Activated B cell treated with CpG ODN at 0.5 μM for 24 hours (primary cell): ENCODE data around the gene GABRB2. TPM values are rescaled to one million over a fixed set of nuclear protein-coding genes. Genes with fewer than 3 reads are reported as not detected.
"Not testable (repeated sequence)": the region's sequence is repeated elsewhere in the genome, so short reads cannot be mapped to it uniquely, and the experiment has no call there.

Experiments
- ATAC-seq: fragments of 200-7000 bp; cut with Tn5 transposase; one replicate; pipeline ENCODE4 v1.10.0; 2021; ENCODE audit warnings: low read depth, mild to moderate bottlenecking, moderate library complexity
- CTCF ChIA-PET: fragments of 350-600 bp; sonication (Branson Sonifier 250); formaldehyde crosslinking; loops from one replicate; lab custom pipeline; 2021; ENCODE audit warnings: antibody characterized with exemption; lab: Charles Lee
- POLR2A ChIA-PET: fragments of 350-600 bp; sonication (Branson Sonifier 250); formaldehyde crosslinking; loops from one replicate; lab custom pipeline; 2021; ENCODE audit warnings: antibody characterized with exemption; lab: Charles Lee
- DNase-seq: peaks from one replicate; pipeline ENCODE4 v3.0.0; 2022
- H3K27ac Mint-ChIP-seq: one replicate; pipeline ENCODE4 v1.8.0; 2020; ENCODE audit warnings: mixed read lengths
- H3K27me3 Mint-ChIP-seq: one replicate; pipeline ENCODE4 v1.8.0; 2021; ENCODE audit warnings: mixed read lengths
- H3K36me3 Mint-ChIP-seq: one replicate; pipeline ENCODE4 v1.8.0; 2021; ENCODE audit warnings: low read depth, mixed read lengths
- H3K4me1 Mint-ChIP-seq: one replicate; pipeline ENCODE4 v1.8.0; 2021; ENCODE audit warnings: mixed read lengths
- H3K4me3 Mint-ChIP-seq: one replicate; pipeline ENCODE4 v1.8.0; 2020; ENCODE audit warnings: mild to moderate bottlenecking, mixed read lengths
- H3K9me3 Mint-ChIP-seq: one replicate; pipeline ENCODE4 v1.8.0; 2020; ENCODE audit warnings: mixed read lengths
- CTCF ChIP-seq: fragments of 200-600 bp; IDR thresholded peaks from one replicate; pipeline ENCODE4 v1.8.0; 2022; ENCODE audit warnings: antibody characterized with exemption, mild to moderate bottlenecking
- intact Hi-C: fragments of 100-400 bp; cut with micrococcal nuclease; formaldehyde crosslinking; loops from one replicate; pipeline ENCODE4 v1.15.1; 2024
- total RNA-seq: library from RNA; stranded (reverse); gene quantifications from 2 replicates; pipeline ENCODE4 v1.2.3, GENCODE V29; 2022

The GABRB2 gene
- total RNA-seq, 1 donor from 2014 or later = not detected

- ChIA-PET CTCF (no interaction called here), POLR2A (no interaction called here)
- intact Hi-C loops = no loop called here
- TF ChIP-seq CTCF = no peak
- Mint-ChIP-seq H3K27ac (no peak overlapping the region), H3K9me3 (no peaks in the 10 kb centered on the region), H3K4me3 (no peak overlapping the region), H3K4me1 (no peaks in the 10 kb centered on the region), H3K36me3 (no peaks in the 10 kb centered on the region), H3K27me3 (no peaks in the 10 kb centered on the region)
- DNase-seq (no peak), ATAC-seq (no peak)
These were observed 284.7 kb downstream of the GABRB2 start for GRCh38 chr5:161261668-161262323.

- Mint-ChIP-seq H3K4me3 (no peak overlapping the region), H3K9me3 (no peaks in the 10 kb centered on the region), H3K36me3 (no peaks in the 10 kb centered on the region), H3K27ac (no peak overlapping the region), H3K4me1 (no peaks in the 10 kb centered on the region), H3K27me3 (no peaks in the 10 kb centered on the region)
- no peak for TF ChIP-seq CTCF
- ChIA-PET CTCF (no interaction called here), POLR2A (no interaction called here)
- ATAC-seq = no peak
- intact Hi-C loops = no loop called here
- DNase-seq = no peak
These were observed 288.1 kb downstream of the GABRB2 start for GRCh38 chr5:161258438-161258837.

GRCh38 chr5:161256957-161257356, 289.6 kb downstream of the GABRB2 start:
- no peaks in the 10 kb centered on the region for H3K4me1 Mint-ChIP-seq
- H3K36me3 Mint-ChIP-seq = no peaks in the 10 kb centered on the region
- no peak for DNase-seq
- no peaks in the 10 kb centered on the region for H3K9me3 Mint-ChIP-seq
- H3K27me3 Mint-ChIP-seq = no peaks in the 10 kb centered on the region
- H3K4me3 Mint-ChIP-seq = no peak overlapping the region
- POLR2A ChIA-PET = no interaction called here
- H3K27ac Mint-ChIP-seq = no peak overlapping the region
- intact Hi-C loops = no loop called here
- CTCF ChIA-PET = no interaction called here
- no peak for ATAC-seq
- TF ChIP-seq CTCF = no peak

- not testable (repeated sequence) for H3K4me1 Mint-ChIP-seq
These were observed 293.6 kb downstream of the GABRB2 start for GRCh38 chr5:161252955-161253354.

GRCh38 chr5:161246749-161247148, 299.8 kb downstream of the GABRB2 start:
- H3K27me3 Mint-ChIP-seq = no peaks in the 10 kb centered on the region
- no peak for ATAC-seq
- ChIA-PET CTCF (no interaction called here), POLR2A (no interaction called here)
- H3K4me3 Mint-ChIP-seq = no peak overlapping the region
- intact Hi-C loops = no loop called here
- no peaks in the 10 kb centered on the region for H3K36me3 Mint-ChIP-seq
- peaks cover 6% of the 10 kb centered on the region for H3K9me3 Mint-ChIP-seq
- no peak for TF ChIP-seq CTCF
- DNase-seq = no peak
- no peaks in the 10 kb centered on the region for H3K4me1 Mint-ChIP-seq
- H3K27ac Mint-ChIP-seq = no peak overlapping the region

More at GRCh38 chr5:161252955-161253354, 293.6 kb downstream of the GABRB2 start:
- H3K27me3 Mint-ChIP-seq, H3K36me3 Mint-ChIP-seq, H3K4me3 Mint-ChIP-seq, H3K27ac Mint-ChIP-seq, H3K9me3 Mint-ChIP-seq, DNase-seq, CTCF ChIA-PET, POLR2A ChIA-PET, ATAC-seq: not testable (repeated sequence)
- intact Hi-C loops = loop anchor here (1.0 kb wide), 1 partner anchor 9 kb away; no protein-coding TSS in a partner anchor

DNA sequence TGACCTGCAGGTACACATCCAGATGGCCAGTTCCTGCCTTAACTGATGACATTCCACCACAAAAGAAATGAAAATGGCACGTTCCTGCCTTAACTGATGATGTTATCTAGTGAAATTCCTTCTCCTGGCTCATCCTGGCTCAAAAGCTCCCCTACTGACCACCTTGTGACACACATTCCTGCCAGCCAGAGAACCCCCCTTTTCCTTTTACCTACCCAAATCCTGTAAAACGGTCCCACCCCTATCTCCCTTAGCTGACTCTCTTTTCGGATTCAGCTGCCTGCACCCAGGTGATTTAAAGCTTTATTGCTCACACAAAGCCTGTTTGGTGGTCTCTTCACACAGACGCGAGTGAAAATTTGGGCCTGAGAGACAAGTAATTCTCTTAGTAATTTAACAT, 300.7 kb downstream of the GABRB2 start:
- H3K27me3 Mint-ChIP-seq, CTCF ChIA-PET, H3K36me3 Mint-ChIP-seq, POLR2A ChIA-PET, DNase-seq, H3K27ac Mint-ChIP-seq, intact Hi-C loops, H3K4me3 Mint-ChIP-seq, H3K4me1 Mint-ChIP-seq, ATAC-seq: not testable (repeated sequence)
- H3K9me3 Mint-ChIP-seq = peaks cover 13% of the 10 kb centered on the region

Other genes with a start within 250 kb of the GABRB2 start
- not detected in 2 replicates for gene GABRA6, start 139.0 kb upstream of the GABRB2 start, total RNA-seq